CD4-positive, alpha-beta T cell treated with Interleukin-6 at 100 ng/mL for 8 hours (primary cell): ENCODE measurements around the gene PPARG.

ENCODE experiments used
- DNase-seq: peaks from one replicate; pipeline ENCODE4 v3.0.0-alpha.2; 2020; ENCODE audit warnings: mixed read lengths, low spot score

Gene PPARG

DNA sequence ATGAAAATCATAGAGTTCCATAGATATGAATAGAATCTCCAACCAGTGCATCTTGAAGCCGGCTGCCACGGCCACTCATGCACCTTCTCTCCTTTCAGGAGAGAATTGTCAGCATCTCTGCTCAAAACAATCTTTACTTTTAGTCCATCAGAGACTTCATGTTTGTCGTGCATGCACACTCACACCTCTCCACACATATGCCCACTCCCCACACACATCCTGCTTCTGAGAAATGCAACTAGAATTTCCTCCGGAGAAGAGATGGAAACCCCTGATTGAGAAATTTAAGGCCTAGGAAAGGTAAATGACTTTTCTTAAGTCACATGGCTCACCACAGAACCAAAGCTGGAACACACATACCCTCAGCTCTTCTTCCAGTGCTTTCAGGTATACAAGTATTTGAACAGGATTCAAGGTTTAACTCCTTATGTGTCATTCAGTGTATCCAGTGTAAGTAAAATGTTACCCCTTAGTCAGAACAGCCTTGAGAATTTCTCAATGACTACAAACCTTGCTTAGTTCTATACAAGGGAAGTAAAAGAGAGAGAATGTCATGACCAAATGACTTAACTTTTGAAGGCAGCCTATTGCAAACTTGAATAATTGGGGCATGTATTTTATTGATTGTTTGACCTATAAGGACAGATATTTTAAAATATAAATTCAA is 126.3 kb downstream of the PPARG start:
- DNase-seq: no peak

DNA sequence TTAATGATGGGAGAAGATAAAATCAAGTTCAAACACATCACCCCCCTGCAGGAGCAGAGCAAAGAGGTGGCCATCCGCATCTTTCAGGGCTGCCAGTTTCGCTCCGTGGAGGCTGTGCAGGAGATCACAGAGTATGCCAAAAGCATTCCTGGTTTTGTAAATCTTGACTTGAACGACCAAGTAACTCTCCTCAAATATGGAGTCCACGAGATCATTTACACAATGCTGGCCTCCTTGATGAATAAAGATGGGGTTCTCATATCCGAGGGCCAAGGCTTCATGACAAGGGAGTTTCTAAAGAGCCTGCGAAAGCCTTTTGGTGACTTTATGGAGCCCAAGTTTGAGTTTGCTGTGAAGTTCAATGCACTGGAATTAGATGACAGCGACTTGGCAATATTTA is 127.9 kb downstream of the PPARG start:
- no peak for DNase-seq

DNA sequence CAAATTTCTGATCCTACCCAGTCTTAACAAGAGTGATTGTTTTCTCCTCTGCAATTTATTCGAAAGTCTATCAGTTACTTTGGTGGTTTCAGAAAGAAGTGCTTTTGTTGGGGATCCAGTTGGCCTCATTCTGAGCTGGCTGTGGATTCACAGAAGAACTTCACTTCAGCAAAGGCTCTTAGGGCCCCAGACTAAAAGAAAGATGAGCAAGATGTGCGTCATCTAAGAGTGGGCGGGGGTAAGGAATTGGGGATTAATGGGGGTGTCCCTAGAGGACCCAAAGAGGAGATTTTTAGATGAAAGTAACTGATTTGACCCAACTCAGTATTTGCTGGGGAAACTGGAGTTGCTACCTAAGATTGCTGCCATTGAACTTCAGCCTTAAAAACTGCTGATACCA is 131.5 kb downstream of the PPARG start:
- DNase-seq: no peak

DNA sequence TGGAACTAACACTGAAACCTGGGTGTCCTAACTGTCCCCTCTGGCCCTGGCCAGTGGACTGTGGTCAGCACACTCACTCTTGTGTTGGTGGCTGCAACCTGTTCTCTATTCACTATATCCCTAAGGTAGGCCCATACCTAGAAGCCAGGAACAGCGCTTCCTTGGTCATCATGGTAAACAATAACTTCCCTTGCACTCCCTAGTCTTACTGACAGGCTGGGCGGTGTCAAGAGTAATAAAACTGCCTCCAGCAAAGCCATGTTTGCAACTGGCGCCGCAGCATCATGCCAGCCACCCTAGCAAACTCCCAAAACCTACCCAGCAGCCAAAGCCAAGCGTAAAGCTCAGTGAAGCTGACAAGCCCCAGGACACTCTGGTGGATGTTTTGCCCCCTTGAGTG is 132.3 kb downstream of the PPARG start:
- no peak for DNase-seq

DNA sequence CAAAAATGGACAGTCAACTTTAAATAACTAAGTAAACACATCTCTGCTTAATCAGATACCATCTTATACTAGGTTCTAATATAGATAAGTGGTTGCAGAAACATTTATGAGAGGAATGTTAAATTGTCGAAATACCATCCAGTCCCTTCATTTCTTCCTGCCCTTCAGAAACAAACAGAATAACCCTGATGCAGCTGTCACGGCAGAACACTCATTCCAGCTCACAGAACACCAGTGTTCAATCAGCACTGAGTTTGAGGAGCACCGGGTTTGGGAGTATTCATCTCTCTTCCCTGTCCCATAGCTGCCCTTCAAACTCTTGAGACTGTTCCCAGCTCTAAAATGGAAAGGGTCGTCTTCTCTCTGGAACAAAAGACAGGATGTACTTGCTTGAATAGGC is 134.3 kb downstream of the PPARG start:
- no peak for DNase-seq

DNA sequence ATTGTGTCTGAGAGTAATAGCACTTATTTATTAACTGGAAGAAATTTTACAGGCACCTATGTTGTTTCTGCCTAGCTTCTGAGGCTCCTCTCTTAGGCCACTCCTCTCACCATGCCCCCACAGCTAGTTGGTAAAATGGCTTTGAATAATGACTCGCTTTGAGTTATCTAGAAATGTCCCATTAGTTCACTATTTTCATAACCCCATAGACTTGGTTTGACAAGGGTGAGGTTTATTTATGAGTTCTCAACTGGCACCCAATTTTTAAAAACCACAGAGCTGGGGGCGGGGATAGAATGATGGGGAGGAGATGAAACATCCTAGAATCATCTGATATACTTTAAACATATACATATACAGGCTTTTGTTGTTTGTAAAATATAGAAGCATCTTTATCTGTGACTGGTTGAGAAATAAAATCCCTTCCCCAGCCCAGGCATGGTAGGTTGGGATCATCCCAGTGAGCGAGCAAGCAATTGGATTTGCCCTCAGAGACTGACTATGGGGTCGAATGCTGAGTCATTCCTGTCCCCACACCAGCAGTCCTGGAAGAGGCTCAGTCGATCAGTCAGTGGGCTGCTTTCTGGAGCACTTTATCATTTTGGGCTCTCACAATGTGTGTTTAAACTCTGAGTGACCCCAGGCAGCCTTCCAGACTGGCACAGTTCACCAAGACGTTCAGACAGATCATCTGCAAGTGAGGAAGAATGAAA is 135.2 kb downstream of the PPARG start:
- no peak for DNase-seq

DNA sequence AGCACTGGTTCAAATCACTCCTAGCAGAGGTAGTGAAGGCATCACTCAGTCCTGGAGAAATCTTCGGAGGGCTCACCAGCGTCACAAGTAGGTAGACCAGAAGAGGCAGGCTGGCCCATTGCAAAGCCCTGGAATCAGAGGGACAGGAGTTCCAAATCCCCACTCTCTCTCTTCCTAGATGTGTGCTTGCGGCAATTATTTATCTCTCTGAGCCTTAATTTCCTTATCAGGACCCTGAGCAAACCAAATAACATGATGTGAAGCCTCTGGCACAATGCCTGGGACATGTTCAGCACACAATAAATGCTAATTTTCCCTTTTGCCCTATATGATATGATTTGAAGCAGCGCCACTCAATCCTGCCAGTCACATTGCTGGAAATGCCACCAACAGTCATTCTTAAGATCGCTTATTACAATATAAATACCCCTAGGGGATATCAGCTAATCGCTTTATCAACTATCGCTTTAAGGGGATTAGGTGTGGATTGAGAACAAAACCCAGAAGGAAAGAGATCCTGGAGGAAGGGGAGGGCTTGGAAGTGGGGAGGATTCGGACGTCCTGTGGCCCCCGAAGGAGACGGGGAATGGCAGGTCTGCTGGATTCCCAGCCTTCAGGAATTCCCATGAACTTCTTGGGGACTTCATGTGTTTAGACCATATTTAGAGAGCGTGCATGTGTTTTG is 135.9 kb downstream of the PPARG start:
- no peak for DNase-seq

DNA sequence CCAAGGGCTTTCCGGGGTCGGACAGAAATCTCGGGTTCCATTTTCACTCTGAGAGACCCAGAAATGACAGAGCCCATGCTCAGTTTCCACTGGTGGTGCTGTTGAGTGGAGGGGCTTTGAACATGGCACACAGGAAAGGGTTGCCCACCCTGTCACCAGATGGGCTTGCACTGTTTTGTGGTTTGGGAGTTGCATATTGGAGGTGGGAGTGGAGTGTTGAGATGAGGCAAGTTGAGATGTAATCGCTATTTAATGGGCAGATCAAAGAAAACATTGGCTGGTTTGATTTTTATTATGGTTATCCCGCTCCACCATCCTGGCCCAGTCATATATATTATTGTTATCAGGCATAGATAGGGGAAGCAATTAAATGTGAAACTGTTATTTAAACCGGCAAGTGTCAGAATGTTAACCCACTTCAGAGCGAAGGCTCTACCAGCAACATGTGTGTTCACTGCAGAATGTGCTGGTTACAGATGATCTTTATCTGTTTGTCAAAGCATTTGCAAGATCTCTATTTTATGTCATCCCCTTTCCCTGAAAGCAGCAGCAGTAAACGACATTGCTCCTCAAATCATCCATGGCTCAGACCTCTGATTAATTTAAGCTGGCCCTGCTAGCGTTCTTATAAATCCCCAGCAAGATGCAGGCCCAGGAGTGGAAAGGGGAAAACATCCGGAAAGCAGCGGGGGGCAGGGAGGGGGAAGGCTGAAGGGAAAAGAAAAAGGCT is 137.1 kb downstream of the PPARG start:
- no peak for DNase-seq

DNA sequence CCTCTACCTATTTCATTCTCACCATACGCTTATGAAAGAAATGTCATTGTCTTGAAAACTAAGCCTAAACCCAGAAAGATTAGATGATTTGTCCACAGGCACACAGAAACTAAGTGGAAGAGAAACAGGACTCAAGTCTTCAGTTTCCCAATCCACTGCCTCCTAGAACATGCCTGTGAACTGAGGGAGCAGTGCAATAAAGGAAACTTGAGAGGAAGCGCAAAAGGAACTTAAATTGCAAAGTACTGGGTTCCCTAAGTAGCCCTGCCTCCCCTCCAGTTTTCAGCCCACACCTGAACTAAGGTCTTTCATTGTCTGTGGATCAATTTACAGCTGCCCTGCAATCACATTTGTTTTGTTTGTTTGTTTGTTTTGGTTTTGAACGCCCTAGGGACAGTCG is 138.7 kb downstream of the PPARG start:
- no peak for DNase-seq

DNA sequence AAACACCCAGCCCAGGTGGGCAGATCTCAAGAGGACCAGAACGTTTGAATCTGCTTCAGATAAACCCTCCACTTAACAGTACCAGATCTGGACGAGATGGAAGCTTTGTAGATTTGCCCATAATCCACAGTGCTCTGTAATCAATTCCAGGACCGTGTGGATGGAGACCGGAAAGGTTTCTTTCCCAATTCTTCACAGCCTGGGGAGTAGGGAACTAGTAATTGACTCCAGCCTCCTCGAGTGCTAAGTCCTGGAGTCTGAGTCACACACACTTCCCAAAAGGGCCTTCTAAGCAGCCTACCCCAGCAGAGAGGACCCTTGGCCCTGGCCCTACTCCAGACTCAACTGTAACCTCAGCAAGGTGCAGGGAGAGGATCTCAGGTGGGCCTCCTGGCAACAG is 139.3 kb downstream of the PPARG start:
- DNase-seq: no peak

DNA sequence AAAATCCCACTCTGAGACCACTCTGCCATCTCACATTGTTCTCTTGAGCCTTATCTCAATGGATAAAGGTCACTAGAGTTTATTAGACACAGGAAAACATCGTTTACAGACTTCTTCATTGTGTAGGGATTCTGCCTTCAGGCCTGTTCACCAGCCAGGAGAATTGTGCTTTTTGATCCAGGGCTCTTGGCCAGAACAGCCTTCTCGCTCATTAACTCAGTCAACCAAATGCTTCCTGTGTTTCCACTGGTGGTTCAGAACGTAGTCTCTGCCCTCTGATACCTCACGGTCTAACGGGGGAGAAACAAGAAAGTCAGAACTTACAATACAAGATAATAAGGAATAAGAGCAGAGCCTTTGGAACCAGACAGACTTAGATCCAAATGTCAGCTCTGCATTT is 141.2 kb downstream of the PPARG start:
- DNase-seq: no peak

DNA sequence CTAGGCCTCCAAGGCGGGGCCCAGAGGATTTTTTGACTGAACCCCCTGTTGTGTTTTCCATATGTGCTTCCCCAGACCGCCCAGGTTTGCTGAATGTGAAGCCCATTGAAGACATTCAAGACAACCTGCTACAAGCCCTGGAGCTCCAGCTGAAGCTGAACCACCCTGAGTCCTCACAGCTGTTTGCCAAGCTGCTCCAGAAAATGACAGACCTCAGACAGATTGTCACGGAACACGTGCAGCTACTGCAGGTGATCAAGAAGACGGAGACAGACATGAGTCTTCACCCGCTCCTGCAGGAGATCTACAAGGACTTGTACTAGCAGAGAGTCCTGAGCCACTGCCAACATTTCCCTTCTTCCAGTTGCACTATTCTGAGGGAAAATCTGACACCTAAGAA is 145.0 kb downstream of the PPARG start:
- no peak for DNase-seq

DNA sequence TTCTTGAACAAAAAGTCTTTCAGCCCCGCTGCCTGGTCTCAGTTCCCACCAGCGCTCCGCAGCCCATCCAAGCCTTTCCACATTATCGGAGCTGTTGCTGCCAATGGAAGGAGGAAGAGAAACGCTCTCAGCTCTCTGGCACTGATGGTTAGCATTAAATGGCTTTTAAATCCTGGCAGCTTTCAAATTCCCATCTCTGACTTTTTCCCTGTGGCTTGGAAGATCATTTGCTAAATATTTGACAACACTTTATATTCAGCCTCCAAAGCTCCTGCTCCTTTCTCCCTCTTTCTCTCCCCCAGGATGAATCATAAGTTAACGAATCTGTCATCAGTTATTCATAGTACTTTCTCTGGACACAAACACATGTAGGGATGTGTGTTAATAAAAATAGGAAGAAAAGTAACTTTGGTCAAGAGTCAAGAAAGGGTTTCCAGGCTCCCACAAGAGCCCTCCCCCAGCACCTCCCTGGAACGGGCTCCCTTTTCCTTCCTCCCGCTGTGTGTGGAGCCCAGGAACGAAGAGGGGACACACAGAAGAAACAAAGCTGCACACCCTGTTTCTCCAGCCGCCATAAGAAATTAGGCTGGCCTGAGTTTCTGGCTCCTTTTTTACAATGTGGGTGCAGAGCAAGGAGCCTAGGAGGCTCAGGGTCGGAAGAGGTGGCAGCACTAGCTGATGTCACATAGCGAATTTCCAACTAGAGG is 147.8 kb downstream of the PPARG start:
- DNase-seq: no peak

DNA sequence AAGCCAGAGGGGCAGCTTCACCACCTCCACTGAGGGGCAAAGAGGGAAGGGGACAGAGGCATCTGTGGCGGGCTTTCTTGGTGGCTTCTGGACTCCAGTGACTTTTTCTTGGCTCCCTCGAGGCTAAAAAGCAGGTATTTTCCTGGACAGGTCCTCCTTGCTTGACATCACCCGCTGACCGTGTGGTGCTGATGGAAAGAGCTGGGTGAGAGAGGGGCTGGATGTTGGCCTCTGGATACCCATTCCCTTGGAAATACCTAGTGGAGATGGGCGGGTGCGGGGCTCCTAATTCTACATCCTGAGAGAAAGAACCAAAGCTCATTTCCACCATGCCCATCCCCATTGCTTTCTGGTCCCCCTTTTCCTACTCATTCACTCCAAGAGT is 148.3 kb downstream of the PPARG start:
- no peak for DNase-seq

DNA sequence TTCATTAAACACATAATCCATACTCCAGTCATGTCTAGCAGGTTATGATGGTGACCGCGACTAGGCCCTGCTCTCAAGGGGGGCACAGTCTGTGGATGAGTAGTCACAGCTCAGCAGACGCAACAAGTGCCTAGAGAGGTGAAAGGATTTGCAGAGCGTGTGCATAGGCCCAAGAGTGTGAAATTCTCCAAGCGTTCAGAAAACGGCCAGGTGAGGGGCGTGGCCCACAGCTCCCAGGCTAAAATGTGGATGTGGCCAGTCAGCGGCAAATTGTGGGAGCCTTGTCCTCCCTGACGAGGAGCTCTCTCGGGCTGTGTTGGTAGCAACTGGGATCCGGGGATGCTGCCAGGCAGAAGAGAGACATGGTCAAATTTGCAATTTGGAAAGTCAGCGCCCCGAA is 149.0 kb downstream of the PPARG start:
- DNase-seq: no peak

DNA sequence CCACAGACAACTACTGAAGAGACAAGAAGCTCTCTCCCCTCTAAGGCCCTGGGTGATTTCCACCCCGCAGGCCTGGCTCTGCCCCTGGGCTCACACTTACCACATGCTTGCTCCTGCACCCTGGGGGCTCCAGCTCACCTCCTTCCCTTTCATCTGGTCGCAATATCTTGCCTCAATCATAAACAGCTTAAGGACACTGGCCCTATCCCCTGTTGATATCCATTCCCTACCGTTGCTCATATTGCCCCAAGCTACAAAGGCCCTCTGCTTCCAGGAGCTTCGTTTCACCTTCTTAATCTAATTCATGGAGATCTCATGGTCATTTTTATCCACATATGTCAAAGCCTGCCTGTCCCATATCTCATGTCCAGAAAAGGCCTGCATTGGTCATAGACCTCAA is 149.4 kb downstream of the PPARG start:
- no peak for DNase-seq

DNA sequence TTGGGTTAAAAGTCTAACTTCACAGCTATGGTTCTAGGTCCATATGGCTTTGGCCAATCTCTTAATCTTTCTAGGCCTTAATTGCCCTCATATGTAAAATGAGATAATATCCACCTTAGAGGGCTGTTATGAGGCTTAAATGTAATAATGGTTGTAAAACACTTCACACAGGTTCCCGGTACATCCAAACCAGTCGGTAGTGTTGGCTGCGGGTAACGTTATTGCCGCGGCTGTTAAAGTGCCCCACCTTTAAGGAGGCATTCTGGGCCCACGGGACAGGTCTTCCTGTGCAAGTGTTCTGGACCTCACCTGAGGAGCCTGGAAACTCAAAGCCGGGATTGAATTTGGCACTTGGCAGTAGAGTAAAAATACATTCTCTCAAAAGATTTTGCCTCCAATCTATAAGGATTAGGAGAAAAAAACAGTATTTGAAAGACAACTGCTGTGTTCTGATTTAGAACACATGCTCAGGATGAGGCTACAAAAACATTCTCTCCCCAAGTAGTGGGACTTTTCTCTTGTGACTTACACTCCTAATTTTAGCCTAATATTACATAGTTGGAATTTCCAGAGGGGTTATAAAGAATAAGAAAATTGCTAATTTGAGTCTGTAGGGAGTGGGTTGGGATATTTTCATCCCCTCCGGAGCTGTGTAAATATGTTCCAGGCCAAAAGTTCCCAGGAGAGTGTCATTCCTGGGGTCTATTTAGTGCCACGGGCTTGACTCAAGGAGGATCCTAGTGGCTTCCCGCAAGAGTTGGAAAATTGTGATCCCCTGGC is 150.5 kb downstream of the PPARG start:
- DNase-seq: no peak

DNA sequence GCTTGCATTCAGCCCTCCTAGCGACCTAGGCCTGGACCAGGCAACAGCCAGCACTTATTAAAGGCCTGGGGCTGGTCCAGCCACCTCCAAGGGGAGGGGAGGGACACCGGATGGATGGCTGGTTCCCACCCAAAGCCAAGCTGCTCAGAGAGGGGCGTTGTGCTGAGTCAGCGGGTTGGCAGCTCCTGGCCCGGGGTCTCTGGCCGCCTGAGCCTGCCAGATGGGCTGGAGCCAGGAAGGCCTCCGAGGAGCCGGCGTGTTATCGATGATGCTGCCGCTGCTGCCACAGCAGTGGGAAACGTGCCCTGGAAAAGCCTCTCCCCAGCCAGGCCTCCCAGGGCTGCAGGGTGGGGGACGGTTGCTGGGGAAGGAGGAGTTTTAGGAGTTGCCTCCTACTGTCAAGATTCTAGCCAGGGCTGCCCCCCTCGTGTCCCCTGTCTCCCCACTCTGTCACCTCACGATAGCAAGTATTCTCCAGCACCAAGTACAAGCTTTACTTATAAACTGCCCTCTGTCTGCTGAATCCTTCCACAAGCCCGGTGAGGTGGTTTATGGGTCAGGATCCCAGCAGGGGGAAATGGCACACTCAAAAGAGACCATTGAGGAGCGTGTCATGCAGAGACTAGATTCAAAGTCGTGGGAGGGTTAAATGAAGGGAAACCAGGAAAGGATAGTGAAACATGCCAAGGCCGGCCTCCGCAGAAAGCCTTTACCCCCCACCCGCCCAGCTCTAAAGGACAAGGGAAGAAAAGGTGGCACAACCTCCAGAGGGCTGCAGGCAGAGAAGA is 152.3 kb downstream of the PPARG start:
- no peak for DNase-seq

DNA sequence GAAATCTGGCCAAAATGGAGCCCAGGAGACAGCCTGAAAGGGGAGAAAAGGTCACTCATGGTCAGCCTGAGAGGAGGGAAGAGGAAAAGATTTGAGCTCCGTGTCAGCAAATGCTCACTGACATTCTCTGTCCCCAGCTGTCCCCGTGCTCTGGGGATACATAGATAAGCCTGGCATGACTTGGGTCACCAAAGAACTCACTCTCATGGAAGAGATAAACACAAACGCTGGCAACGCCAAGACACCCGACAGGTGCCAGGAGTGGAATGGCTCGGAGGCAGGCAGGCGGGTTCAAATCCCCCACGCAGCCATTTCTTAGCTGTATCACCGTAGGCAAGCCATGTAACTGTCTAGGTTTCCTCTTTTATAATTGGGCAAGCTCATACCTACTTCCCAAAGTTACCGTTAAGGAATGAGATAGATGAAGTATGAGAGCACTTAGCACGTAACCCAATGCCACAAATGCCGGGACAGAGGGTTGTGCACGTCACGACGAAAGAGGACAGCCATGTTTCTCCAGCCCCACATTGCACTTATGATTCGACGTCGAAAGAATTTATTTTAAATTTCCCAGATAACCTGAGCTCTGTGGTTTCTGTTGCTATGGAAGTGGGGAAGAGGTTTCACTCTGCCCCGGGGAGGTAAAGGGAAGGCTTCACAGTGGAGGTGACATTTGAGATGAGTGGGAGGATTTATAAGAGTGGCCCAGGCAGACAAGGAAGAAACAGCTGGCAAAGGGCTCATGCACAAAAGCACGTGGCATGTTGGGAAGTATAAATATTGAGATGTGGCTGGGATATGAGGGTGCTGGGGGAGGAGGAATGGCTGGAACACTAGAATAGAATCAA is 154.0 kb downstream of the PPARG start:
- DNase-seq: no peak
